Activated T-helper 1 cell treated with Interleukin-2 at 50 U/mL for 16 hours (primary cell): Measurements from ENCODE around the gene RASGRF2.

ENCODE experiments used
- DNase-seq: peaks from one replicate; pipeline ENCODE4 v3.0.0-alpha.2; 2020; ENCODE audit warnings: low read depth

Gene RASGRF2

GRCh38 chr5:80955082-80955590 lies 5.0 kb upstream of the RASGRF2 start:
- no peak for DNase-seq

- no peak for DNase-seq
These were observed 3.9 kb upstream of the RASGRF2 start for GRCh38 chr5:80956272-80956671.

- DNase-seq, result no peak
These were observed 3.0 kb upstream of the RASGRF2 start for GRCh38 chr5:80957031-80957761.

GRCh38 chr5:80958616-80959015 lies 1.5 kb upstream of the RASGRF2 start:
- no peak for DNase-seq

- DNase-seq, result no peak
These were observed 1.0 kb upstream of the RASGRF2 start for GRCh38 chr5:80959138-80959537.

- DNase-seq, result peak; percentile 26
These were observed 590 bp downstream of the RASGRF2 start for GRCh38 chr5:80960531-80961375.

GRCh38 chr5:80961376-80962281 lies 1.5 kb downstream of the RASGRF2 start:
- peak; percentile 17 for DNase-seq

GRCh38 chr5:80962630-80963520 lies 2.7 kb downstream of the RASGRF2 start:
- no peak for DNase-seq

GRCh38 chr5:80963521-80963895 lies 3.3 kb downstream of the RASGRF2 start:
- DNase-seq, result no peak

- DNase-seq, result no peak
These were observed 3.9 kb downstream of the RASGRF2 start for GRCh38 chr5:80963966-80964481.

- no peak for DNase-seq
These were observed 4.3 kb downstream of the RASGRF2 start for GRCh38 chr5:80964491-80964890.

GRCh38 chr5:80964919-80965318 lies 4.8 kb downstream of the RASGRF2 start:
- no peak for DNase-seq

- no peak for DNase-seq
These were observed 7.5 kb downstream of the RASGRF2 start for GRCh38 chr5:80967500-80968181.

- no peak for DNase-seq
These were observed 12.9 kb downstream of the RASGRF2 start for GRCh38 chr5:80973027-80973426.

GRCh38 chr5:80975065-80975464 lies 14.9 kb downstream of the RASGRF2 start:
- no peak for DNase-seq

GRCh38 chr5:80976985-80977384 lies 16.8 kb downstream of the RASGRF2 start:
- DNase-seq, result no peak

GRCh38 chr5:80977764-80978163 lies 17.6 kb downstream of the RASGRF2 start:
- DNase-seq, result no peak

- DNase-seq, result no peak
These were observed 18.7 kb downstream of the RASGRF2 start for GRCh38 chr5:80978772-80979317.

GRCh38 chr5:80982093-80982492 lies 21.9 kb downstream of the RASGRF2 start:
- no peak for DNase-seq
